Nephron progenitor cell (in vitro differentiated cells): ENCODE data around the gene CPPED1.

Experiments
- DNase-seq: peaks from one replicate; pipeline ENCODE4 v3.0.0; 2021
- H3K27ac Mint-ChIP-seq: 2 replicates; pipeline ENCODE4 v1.8.0; 2021; ENCODE audit warnings: mild to moderate bottlenecking, moderate library complexity, mixed read lengths
- H3K27me3 Mint-ChIP-seq: 2 replicates; pipeline ENCODE4 v1.8.0; 2021; ENCODE audit warnings: mild to moderate bottlenecking, low read depth, mixed read lengths; ENCODE audit not compliant: poor library complexity
- H3K36me3 Mint-ChIP-seq: 2 replicates; pipeline ENCODE4 v1.8.0; 2021; ENCODE audit warnings: low read depth, mixed read lengths
- H3K4me1 Mint-ChIP-seq: 2 replicates; pipeline ENCODE4 v1.8.0; 2021; ENCODE audit warnings: mixed read lengths
- H3K4me3 Mint-ChIP-seq: 2 replicates; pipeline ENCODE4 v1.8.0; 2021; ENCODE audit warnings: mild to moderate bottlenecking, moderate library complexity, mixed read lengths
- H3K9me3 Mint-ChIP-seq: 2 replicates; pipeline ENCODE4 v1.8.0; 2021; ENCODE audit warnings: mild to moderate bottlenecking, moderate library complexity, mixed read lengths
- TF ChIP-seq, protein P1 (sequence below): fragments of 200-600 bp; sonication (generic); IDR thresholded peaks from 2 replicates; pipeline ENCODE4 v1.5.0; 2021; ENCODE audit warnings: antibody characterized with exemption

The CPPED1 gene

DNA sequence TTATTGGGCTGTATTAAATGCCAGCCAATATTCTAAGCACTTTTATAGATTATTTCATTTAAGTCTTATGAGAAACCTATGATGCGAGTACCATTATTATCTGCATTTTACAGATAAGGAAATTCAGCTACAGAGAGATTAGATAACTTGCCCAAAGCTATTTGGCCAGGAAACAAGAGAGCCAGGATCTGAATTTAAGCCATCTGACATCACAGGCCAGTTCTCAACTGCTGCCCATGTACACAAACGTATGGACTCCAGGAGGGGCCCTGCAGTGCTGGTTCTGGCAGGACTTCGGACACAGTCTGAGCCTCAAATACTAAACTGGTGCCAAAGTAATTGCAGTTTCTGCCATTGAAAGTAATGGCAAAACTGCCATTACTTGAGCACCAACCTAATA, 40.2 kb downstream of the CPPED1 start:
- Mint-ChIP-seq H3K4me3 (no peak overlapping the region), H3K36me3 (no peaks in the 10 kb centered on the region), H3K27ac (no peak overlapping the region), H3K4me1 (peaks cover 1% of the 10 kb centered on the region), H3K9me3 (no peaks in the 10 kb centered on the region), H3K27me3 (no peaks in the 10 kb centered on the region)
- TF ChIP-seq, protein P1, sequence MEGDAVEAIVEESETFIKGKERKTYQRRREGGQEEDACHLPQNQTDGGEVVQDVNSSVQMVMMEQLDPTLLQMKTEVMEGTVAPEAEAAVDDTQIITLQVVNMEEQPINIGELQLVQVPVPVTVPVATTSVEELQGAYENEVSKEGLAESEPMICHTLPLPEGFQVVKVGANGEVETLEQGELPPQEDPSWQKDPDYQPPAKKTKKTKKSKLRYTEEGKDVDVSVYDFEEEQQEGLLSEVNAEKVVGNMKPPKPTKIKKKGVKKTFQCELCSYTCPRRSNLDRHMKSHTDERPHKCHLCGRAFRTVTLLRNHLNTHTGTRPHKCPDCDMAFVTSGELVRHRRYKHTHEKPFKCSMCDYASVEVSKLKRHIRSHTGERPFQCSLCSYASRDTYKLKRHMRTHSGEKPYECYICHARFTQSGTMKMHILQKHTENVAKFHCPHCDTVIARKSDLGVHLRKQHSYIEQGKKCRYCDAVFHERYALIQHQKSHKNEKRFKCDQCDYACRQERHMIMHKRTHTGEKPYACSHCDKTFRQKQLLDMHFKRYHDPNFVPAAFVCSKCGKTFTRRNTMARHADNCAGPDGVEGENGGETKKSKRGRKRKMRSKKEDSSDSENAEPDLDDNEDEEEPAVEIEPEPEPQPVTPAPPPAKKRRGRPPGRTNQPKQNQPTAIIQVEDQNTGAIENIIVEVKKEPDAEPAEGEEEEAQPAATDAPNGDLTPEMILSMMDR, result no peak
- DNase-seq, result no peak

DNA sequence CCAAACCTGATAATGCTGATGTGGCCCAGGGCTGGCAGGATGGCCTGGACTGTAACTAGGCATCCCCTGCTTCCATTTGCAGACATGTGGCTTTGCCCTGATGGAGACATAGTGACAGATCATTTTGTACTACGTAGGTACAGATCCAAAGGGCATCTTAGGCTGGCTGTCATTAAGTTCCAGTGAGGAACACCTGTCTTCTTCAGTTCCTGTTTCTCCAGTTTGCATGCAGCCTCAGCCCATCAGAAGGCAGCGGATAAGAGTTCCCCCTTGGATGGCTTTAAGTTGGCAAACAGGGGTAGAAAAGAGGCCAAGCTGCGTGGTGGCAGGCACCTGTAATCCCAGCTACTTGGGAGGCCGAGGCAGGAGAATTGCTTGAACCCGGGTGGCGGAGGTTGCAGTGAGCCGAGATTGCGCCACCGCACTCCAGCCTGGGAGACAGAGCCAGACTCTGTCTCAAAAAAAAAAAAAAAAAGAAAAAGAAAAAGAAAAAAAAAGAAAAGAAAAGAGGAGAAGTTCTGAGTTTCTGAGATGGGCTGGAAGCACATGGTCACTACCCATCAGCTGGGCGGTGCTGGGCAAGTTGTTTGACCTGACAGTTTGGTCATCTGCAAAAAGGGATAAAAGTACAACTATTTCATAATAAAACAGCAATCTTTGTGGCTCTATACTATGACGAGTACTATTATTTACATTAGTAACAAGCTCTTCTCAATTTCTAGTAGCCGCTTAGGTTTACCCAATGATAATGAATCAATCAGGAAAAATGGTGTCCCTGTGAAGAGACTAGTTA, 42.7 kb downstream of the CPPED1 start:
- no peaks in the 10 kb centered on the region for H3K27me3 Mint-ChIP-seq
- no peak overlapping the region for H3K4me3 Mint-ChIP-seq
- no peaks in the 10 kb centered on the region for H3K36me3 Mint-ChIP-seq
- DNase-seq, result no peak
- no peak overlapping the region for H3K27ac Mint-ChIP-seq
- TF ChIP-seq, protein P1, result no peak
- peaks cover 5% of the 10 kb centered on the region for H3K4me1 Mint-ChIP-seq
- no peaks in the 10 kb centered on the region for H3K9me3 Mint-ChIP-seq

DNA sequence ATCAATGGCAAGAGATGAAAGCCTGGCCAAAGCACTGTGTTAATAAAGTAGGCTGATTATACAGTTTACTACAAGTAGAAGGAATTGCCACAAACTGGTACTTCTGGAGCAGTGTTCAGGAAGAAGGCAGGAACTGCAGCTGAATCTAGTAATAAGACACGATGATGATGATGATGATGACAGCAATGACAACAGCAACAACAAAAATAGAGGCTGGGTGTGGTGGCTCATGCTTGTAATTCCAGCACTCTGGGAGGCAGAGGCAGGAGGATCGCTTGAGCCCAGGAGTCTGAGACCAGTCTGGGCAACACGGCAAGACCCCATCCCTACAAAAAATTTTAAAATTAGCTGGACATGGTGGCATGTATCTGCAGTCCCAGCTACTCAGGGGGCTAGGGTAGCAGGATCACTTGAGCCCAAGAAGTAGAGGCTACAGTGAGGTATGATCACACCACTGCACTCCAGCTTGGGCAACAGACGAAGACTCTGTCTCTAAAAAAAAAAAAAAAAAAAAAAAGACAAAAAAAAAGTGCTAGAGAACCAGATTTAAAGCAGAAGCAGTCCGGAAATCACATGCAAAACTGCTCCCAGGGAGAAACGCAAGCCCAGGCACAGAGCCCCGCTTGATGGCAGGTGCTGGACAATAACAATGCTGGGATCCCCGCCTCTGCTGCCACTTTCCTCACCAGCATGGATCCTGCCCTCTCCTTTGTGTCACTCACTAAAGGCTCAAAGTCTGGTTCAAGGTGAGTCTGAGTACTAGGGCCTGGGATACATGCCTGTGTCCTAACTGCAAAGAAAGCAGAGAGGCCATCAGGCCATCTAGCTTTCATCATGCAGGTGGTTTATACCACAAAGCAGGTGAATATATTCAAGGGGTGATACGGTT, 44.8 kb downstream of the CPPED1 start:
- TF ChIP-seq, protein P1, result no peak
- DNase-seq, result no peak
- Mint-ChIP-seq H3K4me1 (peaks cover 8% of the 10 kb centered on the region), H3K27me3 (no peaks in the 10 kb centered on the region), H3K36me3 (no peaks in the 10 kb centered on the region), H3K4me3 (no peak overlapping the region), H3K27ac (no peak overlapping the region), H3K9me3 (no peaks in the 10 kb centered on the region)

DNA sequence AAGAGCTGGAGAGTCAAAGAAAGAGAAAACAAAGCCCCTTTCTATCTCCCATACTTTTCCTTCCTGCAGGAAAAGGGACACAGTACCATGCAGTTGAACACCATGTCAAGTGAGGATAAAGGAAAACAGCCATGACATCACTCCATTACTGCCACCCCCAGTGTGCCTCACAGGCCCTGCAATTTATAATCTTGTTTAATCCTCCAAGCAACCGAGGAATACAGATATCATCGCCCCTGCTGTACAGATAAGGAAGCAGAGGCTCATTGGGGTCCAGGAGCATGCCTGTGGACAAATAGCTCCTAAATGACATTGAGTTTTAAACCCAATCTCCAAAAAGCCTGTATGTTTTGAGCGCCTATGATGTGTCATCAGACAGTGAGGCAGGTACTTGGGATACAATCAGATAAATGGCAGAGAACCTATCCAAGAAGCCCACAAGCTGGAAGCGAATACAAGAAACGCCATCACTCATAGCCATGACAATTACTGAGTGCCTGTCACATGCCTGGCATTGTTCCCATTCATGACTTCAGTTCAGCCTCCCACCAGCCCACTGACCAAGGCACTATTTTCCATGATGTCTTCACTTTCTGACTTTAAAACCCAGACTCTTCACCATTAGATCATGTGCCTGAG, 45.5 kb downstream of the CPPED1 start:
- H3K27ac Mint-ChIP-seq, result no peak overlapping the region
- DNase-seq, result no peak
- no peaks in the 10 kb centered on the region for H3K9me3 Mint-ChIP-seq
- TF ChIP-seq, protein P1, result no peak
- H3K4me3 Mint-ChIP-seq, result no peak overlapping the region
- H3K4me1 Mint-ChIP-seq, result peaks cover 16% of the 10 kb centered on the region
- no peaks in the 10 kb centered on the region for H3K36me3 Mint-ChIP-seq
- H3K27me3 Mint-ChIP-seq, result no peaks in the 10 kb centered on the region

DNA sequence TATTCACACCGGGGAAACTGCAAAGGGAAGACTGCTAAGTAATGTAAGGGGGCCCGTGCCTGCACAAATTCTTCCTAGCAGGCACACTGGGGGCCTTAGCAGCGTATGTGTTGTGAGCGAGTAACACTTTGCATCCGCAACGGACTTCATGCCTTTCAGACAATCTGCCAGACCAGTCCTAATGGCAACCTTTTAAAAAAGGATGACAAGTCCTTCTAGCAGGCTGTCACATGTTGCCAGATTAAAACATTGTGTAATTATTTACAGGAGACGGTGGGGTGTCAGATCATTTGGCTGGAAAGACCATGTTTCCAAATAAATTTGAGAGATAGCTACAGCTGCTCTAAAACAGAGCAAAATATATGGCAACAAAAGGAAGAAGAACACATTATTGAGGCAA, 46.1 kb downstream of the CPPED1 start:
- Mint-ChIP-seq H3K4me3 (no peak overlapping the region), H3K27me3 (no peaks in the 10 kb centered on the region), H3K4me1 (peaks cover 20% of the 10 kb centered on the region), H3K36me3 (no peaks in the 10 kb centered on the region), H3K27ac (no peak overlapping the region), H3K9me3 (no peaks in the 10 kb centered on the region)
- no peak for DNase-seq
- TF ChIP-seq, protein P1, result no peak
